ENCODE results near the gene ARHGEF5.
"Not testable (repeated sequence)": the region's sequence is repeated elsewhere in the genome, so short reads cannot be mapped to it uniquely, and the experiment has no call there.

ARHGEF5 gene

DNA sequence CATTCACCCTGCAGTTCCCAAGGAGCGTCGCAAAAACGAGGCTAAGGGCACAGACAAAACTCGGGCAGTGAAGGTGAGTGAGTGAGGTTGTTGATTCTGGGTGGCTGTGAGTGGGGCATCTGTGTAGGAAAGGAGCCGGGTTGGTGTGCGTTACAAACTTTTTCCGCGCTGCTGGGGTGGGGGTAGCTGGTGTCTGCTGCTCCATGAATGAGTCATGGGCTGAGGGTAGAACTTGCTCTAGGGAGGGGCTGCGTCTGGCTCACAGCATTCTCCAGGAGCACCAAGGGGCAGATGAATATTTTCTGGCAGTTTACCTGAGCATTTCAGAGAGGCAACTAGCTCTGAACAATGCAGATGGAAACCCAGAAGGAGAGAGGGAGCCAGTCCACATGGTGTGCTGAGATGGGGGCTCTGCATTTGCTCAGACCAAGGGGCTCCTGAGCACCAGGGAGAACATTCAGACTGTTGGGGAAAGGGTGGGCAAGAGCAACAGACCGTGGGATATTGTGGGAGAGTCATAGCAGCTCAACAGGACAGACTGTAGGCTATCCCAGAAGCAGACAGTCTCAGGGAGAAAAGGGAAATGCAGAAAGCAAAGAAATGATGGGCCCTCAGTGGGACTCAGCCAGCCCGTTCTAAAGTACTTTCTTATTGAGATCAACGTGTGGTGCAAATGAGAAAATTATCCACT lies 29.5 kb downstream of the ARHGEF5 start:
- DNase-seq: no peak

DNA sequence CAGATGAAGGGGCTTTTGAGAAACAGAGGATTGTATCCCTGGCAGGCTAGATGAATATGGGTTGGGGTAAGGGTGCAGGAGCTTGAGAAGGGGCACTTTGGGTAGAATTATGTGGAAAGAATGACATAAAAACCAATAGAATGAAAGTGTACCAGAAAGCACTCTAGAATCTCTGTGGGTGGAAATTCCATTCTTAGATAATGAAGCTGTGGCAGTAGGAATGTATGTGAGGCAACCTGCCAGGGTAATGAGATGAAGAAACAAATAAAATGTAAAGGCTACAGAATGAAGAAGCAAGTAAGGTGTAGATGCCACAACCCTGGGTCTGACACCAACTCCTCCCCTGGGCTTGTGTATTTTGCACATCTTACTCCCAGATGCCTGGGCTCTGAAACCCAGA lies 31.5 kb downstream of the ARHGEF5 start:
- DNase-seq: no peak

DNA sequence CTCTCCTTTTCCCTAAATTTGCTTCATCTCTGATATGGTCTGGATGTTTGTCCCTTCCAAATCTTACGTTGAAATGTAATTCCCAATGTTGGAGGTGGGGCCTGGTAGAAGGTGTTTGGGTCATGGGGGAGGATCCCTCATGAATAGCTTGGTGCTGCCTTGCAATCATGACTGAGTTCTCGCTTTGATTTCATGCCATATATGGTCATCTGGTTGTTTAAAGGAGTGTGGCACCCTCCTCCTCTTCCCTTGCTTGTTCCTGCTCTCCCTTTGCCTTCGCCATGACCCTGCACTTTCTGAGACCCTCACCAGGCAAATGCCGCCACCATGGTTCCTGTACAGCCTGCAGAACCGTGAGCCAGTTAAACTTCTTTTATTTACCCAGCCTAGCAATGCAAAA lies 33.7 kb downstream of the ARHGEF5 start:
- no peak for DNase-seq

DNA sequence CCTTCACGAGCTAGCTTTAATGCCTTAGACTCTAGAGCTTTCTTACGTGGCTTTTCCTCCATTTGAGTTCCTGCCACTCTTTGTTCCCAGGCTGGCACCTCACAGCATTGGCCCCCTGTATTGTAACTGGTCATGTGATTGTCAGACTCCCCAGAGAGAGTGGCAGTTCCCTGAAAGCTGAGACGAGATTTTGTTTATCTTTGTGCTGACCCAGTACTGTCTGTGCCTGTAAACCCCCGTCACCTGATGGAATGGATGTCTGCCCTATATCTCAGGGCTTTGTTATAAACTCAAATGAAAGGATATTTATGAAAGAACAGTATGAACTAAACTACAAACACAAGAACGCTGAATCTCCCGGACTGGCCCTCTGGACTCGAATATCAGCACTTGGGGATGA lies 35.3 kb downstream of the ARHGEF5 start:
- DNase-seq: no peak

DNA sequence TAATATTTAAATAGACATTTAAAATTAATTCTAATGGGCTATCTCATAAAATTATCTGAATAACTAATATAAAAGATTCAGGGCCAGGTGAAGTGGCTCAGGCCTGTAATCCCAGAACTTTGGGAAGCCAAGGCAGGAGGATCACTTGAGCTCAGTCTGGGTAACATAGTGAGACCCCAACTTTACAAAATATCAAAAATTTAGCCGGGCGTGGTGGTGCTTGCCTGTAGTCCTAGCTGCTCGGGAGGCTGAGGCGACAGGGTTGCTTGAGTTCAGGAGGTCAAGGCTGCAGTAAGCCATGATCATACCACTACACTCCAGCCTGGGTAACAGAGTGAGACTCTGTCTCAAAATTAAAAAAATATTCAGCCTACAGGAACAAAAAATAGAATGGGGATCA lies 35.8 kb downstream of the ARHGEF5 start:
- no peak for DNase-seq

DNA sequence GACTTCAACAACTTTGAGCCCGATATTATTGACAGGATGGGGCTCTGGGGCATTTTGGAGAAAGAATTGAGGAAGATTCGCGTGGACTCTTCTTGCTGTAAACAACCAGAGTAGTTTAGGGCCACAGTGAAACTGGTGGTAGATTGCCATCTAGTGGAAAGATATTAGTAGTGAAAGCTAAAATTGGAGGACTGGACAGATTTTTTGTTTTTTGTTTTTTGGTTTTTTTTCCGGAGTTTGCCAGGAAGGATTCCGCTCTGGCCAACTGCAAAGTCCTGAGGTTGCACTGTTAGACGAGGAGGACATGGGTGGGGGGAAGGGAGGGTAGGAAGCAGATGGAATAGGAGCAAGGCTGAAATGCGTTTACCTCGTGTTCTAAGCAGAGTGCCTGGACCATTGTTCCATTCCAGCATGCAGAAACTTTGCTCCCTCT lies 36.6 kb downstream of the ARHGEF5 start:
- no peak for DNase-seq

DNA sequence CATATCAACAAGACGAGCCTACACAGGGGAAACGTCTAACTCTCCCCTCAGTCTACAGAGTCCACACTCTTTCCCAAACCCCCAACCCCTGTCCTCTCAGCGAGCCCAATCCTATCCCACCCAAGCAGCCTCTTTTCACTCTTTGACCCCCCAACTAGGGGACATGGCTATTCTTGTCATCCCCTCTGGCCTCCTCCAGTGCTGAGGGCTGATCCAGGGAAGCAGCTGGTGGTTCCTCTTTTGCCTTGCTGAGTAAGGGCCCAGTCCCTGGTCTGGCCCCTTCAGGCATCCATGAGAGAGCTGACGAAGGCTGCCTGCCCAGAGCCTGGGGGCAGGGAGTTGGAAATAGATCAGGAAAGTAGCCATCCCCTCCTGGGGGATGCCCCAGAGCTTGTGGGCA lies 41.9 kb downstream of the ARHGEF5 start:
- DNase-seq: no peak

- DNase-seq: no peak
Measured at GRCh38 chr7:144398291-144398690, 43.1 kb downstream of the ARHGEF5 start.

- DNase-seq: no peak
Measured at GRCh38 chr7:144398911-144399310, 43.7 kb downstream of the ARHGEF5 start.

- no peak for DNase-seq
Measured at GRCh38 chr7:144399946-144400345, 44.7 kb downstream of the ARHGEF5 start.

DNA sequence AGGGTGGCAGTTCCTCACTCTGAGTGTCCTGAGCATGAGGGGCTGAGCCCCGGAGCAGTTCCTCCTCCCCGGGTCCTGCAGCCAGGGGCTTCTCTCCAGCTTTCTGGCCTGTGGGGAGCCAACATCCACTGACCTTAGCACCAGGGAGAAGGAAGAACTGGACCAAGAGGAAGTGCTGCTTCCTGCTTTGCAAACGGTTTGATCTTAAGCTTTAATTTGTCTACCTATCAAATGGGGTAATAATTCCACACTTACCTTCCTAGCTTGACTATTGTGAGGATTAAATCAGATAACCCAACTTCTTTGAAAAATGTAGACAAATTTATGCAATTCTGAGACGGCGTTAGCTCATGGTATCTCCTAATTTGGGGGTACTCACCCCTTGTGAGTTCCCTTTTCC lies 46.3 kb downstream of the ARHGEF5 start:
- DNase-seq: no peak

- no peak for DNase-seq
Measured at GRCh38 chr7:144403102-144403501, 47.9 kb downstream of the ARHGEF5 start.

DNA sequence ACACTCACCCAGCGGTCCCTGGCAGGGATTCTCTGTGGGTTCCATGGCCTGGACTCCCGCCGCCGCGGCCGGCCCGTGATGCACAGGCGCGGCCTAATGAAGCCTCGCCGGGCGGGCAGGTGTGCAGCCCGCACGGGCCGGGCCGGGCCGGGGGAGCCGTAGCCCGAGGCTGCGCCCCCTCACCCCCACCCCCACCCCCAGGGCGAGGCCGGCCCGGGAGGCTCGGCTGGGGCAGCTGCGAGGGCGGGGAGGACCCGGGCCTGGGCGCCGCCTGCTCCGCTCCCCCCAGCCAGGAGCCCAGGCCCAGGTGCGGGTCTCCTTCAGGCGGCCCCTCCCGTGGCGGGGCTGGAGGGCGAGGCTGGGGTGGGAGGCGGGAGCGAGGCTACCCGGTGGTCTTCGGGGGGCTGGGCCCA lies 48.5 kb downstream of the ARHGEF5 start, which contains the start of gene NOBOX:
Gene NOBOX (minus strand): TSS at position 45 of the 413 bp plus-strand sequence.
- no peak for DNase-seq

DNA sequence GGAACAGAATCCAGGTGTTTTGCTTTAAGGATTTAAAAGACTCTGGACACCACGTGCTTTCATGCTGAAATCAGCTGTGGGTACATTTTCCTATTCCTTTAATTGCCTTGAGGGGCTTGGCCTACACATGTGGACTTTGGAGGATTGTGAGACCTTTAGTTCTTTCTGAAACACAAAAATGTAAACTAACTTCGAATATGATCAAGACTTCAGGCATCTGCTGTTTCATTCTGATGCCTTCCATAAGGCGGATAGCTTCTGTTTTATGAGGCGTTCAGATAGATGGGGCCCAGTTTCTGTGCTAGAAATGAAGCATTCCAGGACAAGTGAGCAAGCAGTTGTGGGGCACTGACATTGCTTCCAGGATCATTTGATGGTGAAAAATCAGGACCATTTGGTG lies 49.7 kb downstream of the ARHGEF5 start:
- no peak for DNase-seq

DNA sequence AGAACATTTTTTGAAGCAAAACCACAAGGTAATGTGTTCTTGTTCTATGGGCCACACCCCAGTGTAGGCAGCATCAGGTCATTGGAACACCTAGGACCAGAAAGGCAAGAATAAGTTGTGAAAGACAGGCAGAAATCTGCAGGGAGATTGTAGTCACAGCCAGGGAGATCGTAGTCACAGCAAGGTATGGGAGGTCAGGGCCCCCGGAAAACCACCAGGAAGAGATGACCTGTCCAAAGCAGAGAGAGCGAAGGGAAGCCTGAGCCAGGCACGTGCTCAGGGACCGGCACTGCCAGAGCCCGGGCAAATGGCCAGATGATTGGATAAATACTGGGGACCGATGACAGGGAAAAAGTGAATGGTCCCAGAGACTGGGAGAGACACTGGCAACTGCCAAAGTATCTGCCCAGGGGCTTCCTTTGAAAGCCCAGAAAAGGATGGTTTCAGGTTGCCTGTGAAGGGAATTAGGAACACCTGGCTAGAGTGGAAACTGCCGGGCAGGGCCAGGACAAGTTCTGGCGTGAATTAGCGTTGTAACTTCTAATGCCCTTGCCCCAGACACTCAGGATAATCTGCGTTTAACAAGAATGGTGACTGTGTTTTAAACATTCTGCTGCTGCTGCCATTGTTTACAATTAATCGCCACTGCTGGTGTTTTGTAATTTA lies 52.2 kb downstream of the ARHGEF5 start:
- no peak for DNase-seq

DNA sequence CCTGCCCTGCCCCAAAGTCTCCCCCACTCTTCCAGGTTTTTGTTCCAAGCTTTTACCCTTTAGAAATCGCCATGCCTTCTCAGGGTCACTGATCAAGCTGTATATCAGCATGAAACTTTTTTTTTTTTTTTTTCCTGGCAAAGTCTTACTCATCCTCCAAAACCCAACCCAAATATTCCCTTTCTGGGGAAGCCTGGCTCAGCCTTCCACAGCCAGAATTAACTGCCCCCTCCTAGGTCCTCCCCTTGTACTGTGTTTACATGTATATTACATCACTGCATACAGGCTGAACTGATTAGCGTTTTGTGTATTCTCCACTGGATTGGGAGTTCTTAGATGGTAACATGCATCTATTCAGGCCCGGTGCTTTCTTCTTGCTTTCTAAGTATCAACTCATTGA lies 52.9 kb downstream of the ARHGEF5 start:
- DNase-seq: no peak

- no peak for DNase-seq
Measured at GRCh38 chr7:144410441-144410840, 55.2 kb downstream of the ARHGEF5 start.

DNA sequence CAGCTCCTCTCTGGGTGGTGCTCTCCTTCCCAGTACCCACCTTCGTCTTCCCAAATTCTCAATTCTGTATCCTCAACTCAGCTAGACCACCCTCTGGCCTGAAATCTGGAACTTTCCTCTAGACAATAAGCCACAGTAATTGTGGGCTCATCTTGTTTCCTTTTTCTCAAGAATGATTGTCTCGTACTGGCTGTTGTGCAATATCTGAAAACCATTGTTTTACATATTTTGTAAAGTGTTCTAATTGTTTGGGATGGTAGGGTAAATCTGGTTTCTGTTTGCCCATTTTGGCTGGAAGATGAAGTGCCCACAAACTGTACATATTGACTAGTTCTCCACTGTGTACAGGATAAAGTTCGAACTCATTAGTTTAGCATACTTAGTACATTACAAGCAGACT lies 59.6 kb downstream of the ARHGEF5 start:
- DNase-seq: no peak

DNA sequence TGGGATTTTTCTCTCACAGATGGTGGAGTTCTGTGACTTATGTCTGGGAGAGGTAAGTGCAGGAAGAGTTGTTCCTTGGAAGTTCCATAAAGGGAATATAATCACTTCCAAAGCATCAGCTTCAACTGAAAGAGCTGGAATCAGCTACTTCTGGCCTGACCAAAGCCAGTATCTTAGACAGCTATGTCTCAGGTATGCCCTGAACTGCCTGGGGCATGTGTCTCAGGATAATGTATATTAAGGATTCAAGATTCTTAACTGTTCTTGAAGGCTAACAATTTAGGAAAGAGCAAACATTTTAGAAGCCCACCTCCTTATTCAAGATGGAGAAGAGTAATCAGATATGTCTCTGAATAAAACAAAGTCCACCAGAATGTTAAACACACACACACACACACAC lies 60.7 kb downstream of the ARHGEF5 start:
- DNase-seq: no peak

- DNase-seq: no peak
Measured at GRCh38 chr7:144416341-144416740, 61.1 kb downstream of the ARHGEF5 start.

DNA sequence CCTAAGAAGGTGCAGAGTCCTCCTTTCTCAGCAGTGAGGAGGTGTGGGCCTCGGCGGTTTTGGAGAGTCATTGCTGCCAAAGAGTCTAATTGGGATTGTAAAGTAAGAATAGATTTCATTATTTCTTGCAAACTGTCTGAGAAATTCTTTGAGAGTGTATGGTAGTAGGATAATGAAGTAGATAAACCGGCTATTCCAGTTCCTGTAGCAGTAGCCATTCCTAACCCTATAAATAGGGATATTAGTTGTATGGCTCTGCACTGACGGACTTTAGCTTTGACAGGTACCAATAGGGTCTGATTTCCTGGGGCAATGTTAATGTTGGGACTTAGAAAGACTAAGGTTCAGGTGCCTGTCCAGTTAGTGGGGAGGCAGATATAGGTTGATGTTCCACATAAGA lies 63.7 kb downstream of the ARHGEF5 start:
- not testable (repeated sequence) for DNase-seq

DNA sequence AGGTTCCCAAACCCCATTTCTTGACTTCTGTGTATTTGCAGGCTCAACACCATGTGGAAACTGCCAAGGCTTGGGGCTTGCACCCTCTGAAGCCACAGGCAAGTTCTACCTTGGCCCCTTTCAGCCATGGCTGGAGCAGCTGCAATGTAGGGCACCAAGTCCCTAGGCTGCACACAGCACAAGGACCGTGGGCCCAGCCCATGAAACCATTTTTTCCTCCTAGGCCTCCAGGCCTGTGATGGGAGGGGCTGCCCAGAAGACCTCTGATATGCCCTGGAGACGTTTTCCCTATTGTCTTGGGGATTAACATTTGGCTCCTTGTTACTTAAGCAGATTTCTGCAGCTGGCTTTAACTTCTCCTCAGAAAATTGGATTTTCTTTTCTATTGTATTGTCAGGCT lies 72.3 kb downstream of the ARHGEF5 start:
- not testable (repeated sequence) for DNase-seq

GRCh38 chr7:144428431-144428830 lies 73.2 kb downstream of the ARHGEF5 start:
- DNase-seq: no peak
